Loucy (cell line): ENCODE results near the gene MC4R.

Experiments used
- H2AFZ ChIP-seq: fragments of 200-600 bp; sonication (generic); 2 replicates; pipeline ENCODE4 v1.6.0; 2016; ENCODE audit warnings: antibody characterized with exemption, mild to moderate bottlenecking, low read length, moderate library complexity
- H3F3A ChIP-seq: fragments of 200-600 bp; 2 replicates; pipeline ENCODE4 v1.6.0; 2016; ENCODE audit warnings: antibody characterized with exemption, low read depth, mild to moderate bottlenecking
- H3K27me3 ChIP-seq: fragments of 200-600 bp; sonication (generic); 2 replicates; pipeline ENCODE4 v1.6.1; 2014; ENCODE audit warnings: low read length, mild to moderate bottlenecking; ENCODE audit not compliant: insufficient read depth, poor library complexity, severe bottlenecking
- H3K36me3 ChIP-seq: fragments of 200-600 bp; sonication (generic); 2 replicates; pipeline ENCODE4 v1.6.1; 2016; ENCODE audit warnings: low read length; ENCODE audit not compliant: insufficient read depth
- H3K4me1 ChIP-seq: fragments of 200-600 bp; sonication (generic); 2 replicates; pipeline ENCODE4 v1.5.1; 2014; ENCODE audit warnings: low read length, mild to moderate bottlenecking; ENCODE audit not compliant: insufficient read depth, poor library complexity, severe bottlenecking
- H3K4me2 ChIP-seq: fragments of 200-600 bp; sonication (generic); 2 replicates; pipeline ENCODE4 v1.6.0; 2014; ENCODE audit warnings: antibody characterized with exemption, low read length, low read depth, mild to moderate bottlenecking; ENCODE audit not compliant: poor library complexity, severe bottlenecking
- H3K4me3 ChIP-seq: fragments of 200-600 bp; sonication (generic); 2 replicates; pipeline ENCODE4 v1.5.1; 2014; ENCODE audit warnings: low read length, mild to moderate bottlenecking, mixed read lengths; ENCODE audit not compliant: poor library complexity, severe bottlenecking
- H3K79me2 ChIP-seq: fragments of 200-600 bp; sonication (generic); 2 replicates; pipeline ENCODE4 v1.6.1; 2014; ENCODE audit warnings: low read length; ENCODE audit not compliant: insufficient read depth
- H3K9ac ChIP-seq: fragments of 200-600 bp; sonication (generic); 2 replicates; pipeline ENCODE4 v1.6.0; 2014; ENCODE audit warnings: mild to moderate bottlenecking, low read depth, low read length, moderate library complexity; ENCODE audit not compliant: poor library complexity, severe bottlenecking
- H3K9me2 ChIP-seq: fragments of 200-600 bp; sonication (generic); replicated peaks from 2 replicates; pipeline ENCODE4 v1.6.1; 2016; ENCODE audit warnings: low read depth, low read length, mixed read lengths
- H3K9me3 ChIP-seq: fragments of 200-600 bp; sonication (generic); 2 replicates; pipeline ENCODE4 v1.6.1; 2014; ENCODE audit warnings: mild to moderate bottlenecking, antibody characterized with exemption, low read length, low read depth; ENCODE audit not compliant: insufficient read depth
- H4K20me1 ChIP-seq: fragments of 200-600 bp; sonication (generic); 2 replicates; pipeline ENCODE4 v1.6.0; 2014; ENCODE audit warnings: antibody characterized with exemption, low read length, mild to moderate bottlenecking; ENCODE audit not compliant: insufficient read depth, poor library complexity, severe bottlenecking
- CTCF ChIP-seq: fragments of 200-600 bp; sonication (generic); conservative IDR thresholded peaks from 2 replicates; pipeline ENCODE4 v1.5.1; 2014; ENCODE audit warnings: mild to moderate bottlenecking, antibody characterized with exemption, low read length
- EZH2phosphoT487 ChIP-seq: fragments of 200-600 bp; IDR thresholded peaks from 2 replicates; pipeline ENCODE4 v1.6.1; 2018; ENCODE audit warnings: antibody characterized with exemption, mild to moderate bottlenecking, moderate library complexity, borderline replicate concordance

The MC4R gene

GRCh38 chr18:60358516-60358915 is 14.1 kb downstream of the MC4R start:
- Histone ChIP-seq H3K4me3 (no peak overlapping the region), H3K9me2 (no peaks in the 10 kb centered on the region), H3K9ac (no peak overlapping the region), H3K27me3 (no peaks in the 10 kb centered on the region), H4K20me1 (no peaks in the 10 kb centered on the region), H2AFZ (no peak overlapping the region), H3F3A (no peaks in the 10 kb centered on the region), H3K9me3 (no peaks in the 10 kb centered on the region), H3K4me2 (no peak overlapping the region), H3K79me2 (no peaks in the 10 kb centered on the region), H3K36me3 (no peaks in the 10 kb centered on the region), H3K4me1 (no peaks in the 10 kb centered on the region)
- TF ChIP-seq EZH2phosphoT487 (no peak), CTCF (no peak)

GRCh38 chr18:60350941-60351340 is 21.6 kb downstream of the MC4R start:
- H3K4me2 ChIP-seq = no peak overlapping the region
- no peaks in the 10 kb centered on the region for H3K9me3 ChIP-seq
- no peaks in the 10 kb centered on the region for H3K36me3 ChIP-seq
- no peaks in the 10 kb centered on the region for H3K27me3 ChIP-seq
- no peak overlapping the region for H3K4me3 ChIP-seq
- H4K20me1 ChIP-seq = no peaks in the 10 kb centered on the region
- H3K79me2 ChIP-seq = no peaks in the 10 kb centered on the region
- H2AFZ ChIP-seq = no peak overlapping the region
- no peaks in the 10 kb centered on the region for H3K4me1 ChIP-seq
- H3K9me2 ChIP-seq = no peaks in the 10 kb centered on the region
- H3K9ac ChIP-seq = no peak overlapping the region
- TF ChIP-seq EZH2phosphoT487 (no peak), CTCF (no peak)
- H3F3A ChIP-seq = no peaks in the 10 kb centered on the region

- H2AFZ ChIP-seq = no peak overlapping the region
- no peaks in the 10 kb centered on the region for H3K79me2 ChIP-seq
- H3K9ac ChIP-seq = no peak overlapping the region
- H4K20me1 ChIP-seq = no peaks in the 10 kb centered on the region
- no peaks in the 10 kb centered on the region for H3K4me1 ChIP-seq
- TF ChIP-seq CTCF = no peak
- TF ChIP-seq EZH2phosphoT487 = no peak
- H3K9me3 ChIP-seq = no peaks in the 10 kb centered on the region
- H3F3A ChIP-seq = no peaks in the 10 kb centered on the region
- H3K36me3 ChIP-seq = no peaks in the 10 kb centered on the region
- H3K9me2 ChIP-seq = no peaks in the 10 kb centered on the region
- no peaks in the 10 kb centered on the region for H3K27me3 ChIP-seq
- no peak overlapping the region for H3K4me3 ChIP-seq
- no peak overlapping the region for H3K4me2 ChIP-seq
Measured at GRCh38 chr18:60350150-60350549, 22.4 kb downstream of the MC4R start.
